Activated CD4-positive, alpha-beta T cell treated with anti-CD3 and anti-CD28 coated beads, Interleukin-10, Interleukin-2, amounts not matched to agents 100 ng/mL and 50 ng/mL, durations not matched to agents 16 hours and 8 hours (primary cell): Measurements from ENCODE around the gene GTF2A2.

Source experiments
- DNase-seq: peaks from one replicate; pipeline ENCODE4 v3.0.0-alpha.2; 2020

GTF2A2 gene

GRCh38 chr15:59596640-59597039, 60.7 kb downstream of the GTF2A2 start:
- no peak for DNase-seq

GRCh38 chr15:59595434-59595915, 61.8 kb downstream of the GTF2A2 start:
- DNase-seq = no peak

- no peak for DNase-seq
Observed at GRCh38 chr15:59594991-59595390, 62.3 kb downstream of the GTF2A2 start.

GRCh38 chr15:59594493-59594942, 62.8 kb downstream of the GTF2A2 start:
- DNase-seq = no peak

GRCh38 chr15:59591356-59591755, 66.0 kb downstream of the GTF2A2 start:
- peak; percentile 42 for DNase-seq

GRCh38 chr15:59590027-59590426, 67.3 kb downstream of the GTF2A2 start:
- DNase-seq = peak; percentile 83
